RCC 7860 (cell line): ENCODE results near the gene TRIM9.

ENCODE experiments used
- DNase-seq: peaks from one replicate; pipeline ENCODE4 v3.0.0-alpha.2; 2015; ENCODE audit warnings: low spot score
- FAIRE-seq: peaks from 2 replicates; lab custom pipeline; 2012; peaks lifted over from hg19 to GRCh38; lab: Jason Lieb, UNC

The TRIM9 gene

DNA sequence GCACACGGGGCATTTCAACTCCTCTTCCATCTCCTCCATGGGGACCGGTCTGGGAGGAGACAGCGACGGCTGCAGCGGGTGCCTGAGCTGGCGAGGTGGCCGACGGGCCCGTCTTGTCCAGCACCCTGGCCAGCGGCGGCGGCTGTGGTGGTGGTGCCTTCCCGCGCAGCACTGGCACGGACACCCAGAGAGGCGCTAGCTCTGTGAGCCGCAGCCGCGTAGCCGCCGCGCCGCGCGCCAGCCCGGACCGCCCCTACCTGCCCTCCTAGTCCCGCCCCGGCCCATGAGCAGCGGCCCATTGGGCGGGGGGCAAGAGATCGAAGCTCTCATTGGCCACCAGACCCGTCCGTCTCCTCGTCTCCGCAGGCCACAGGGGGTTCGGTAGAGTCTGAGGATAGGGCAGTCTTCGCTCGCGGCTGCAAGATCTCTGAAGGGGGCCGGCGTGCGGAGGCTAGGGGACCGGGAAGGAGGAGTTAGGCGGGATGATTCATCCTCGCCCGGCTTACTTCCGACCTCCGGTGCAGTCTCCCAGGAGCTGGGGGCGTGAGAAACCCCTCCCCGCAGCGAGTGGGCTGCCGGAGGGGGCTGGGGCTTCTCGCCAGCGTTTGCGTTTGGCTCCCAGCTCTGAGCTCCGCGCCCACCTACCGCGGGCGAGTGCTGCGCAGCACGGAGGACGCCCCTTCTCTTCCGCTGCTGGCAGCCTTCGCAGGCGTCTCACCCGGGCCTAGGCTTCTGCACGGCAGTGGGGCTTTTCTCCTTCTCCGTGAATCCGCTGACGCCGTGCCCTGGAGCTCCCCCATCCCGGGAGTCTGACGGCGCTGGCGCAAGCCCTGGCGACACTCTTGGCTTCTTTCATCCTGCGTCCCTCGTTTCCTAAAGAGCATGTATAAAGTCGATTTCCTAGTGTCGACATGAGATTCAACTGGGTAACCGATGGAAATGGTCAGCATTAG, at the start of gene TRIM9:
Gene TRIM9, minus strand, starts transcription at position 205 of the 953 bp plus-strand sequence. Its CDS starts 166 bp downstream, at position 39.
- peak; percentile 92 for DNase-seq
- peak; percentile 74 for FAIRE-seq

- FAIRE-seq (no peak), DNase-seq (no peak)
These were observed 46.0 kb upstream of the TRIM9 start for GRCh38 chr14:51140856-51141255.

DNA sequence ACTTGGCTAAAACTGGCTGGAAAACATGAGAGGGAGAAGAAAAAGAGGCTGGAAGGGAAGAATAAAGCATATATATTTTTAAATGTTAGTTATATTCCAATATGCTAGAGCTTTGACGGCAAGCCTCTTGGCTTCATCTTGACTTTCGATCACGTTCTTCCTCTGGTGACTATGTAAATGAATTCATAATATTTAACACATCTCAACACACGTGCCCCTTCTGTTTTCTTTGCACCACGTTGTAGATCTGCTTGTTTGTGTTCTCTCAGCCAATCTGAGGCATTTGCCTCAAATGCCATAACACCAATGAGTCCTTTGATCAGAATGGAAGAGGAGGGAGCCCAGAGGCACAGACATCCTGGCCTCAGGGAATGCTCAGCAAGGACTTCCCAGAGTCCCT, 45.4 kb upstream of the TRIM9 start:
- no peak for DNase-seq
- no peak for FAIRE-seq

GRCh38 chr14:51139121-51139681, 44.3 kb upstream of the TRIM9 start:
- FAIRE-seq (no peak), DNase-seq (no peak)

DNA sequence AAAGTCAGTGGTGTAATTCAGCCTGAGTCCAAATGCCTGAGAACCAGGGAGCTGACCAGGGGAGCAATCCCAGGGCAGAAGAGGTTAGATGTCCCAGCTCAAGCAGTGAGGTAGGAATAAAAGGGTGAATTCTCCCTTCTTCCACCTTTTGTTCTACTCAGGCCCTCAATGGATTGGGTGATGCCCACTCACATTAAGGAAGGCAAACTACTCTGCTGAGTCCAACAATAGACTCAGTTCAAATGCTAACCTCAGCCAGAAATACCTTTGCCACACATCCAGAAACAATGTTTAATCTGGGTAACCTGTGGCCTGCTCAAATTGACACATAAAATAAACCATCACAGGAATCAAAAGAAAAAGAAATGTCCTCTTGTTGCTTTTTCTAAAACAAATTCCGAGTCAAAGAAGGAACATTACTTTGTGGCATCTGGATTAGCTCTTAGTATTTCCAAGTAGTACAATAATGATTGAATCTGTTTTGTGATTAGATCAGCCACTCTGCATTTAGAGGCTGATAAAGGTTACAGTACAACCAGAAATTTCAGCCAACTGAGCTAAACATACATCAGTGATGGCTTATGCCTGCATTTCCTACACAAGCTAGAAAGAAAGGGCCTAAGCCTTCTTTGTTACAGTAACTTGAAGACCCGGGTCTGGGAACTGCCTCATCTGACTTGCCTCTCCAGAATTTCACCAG, 43.6 kb upstream of the TRIM9 start:
- no peak for FAIRE-seq
- DNase-seq: no peak

- DNase-seq (no peak), FAIRE-seq (no peak)
These were observed 36.6 kb upstream of the TRIM9 start for GRCh38 chr14:51131516-51131915.

GRCh38 chr14:51129130-51129529, 34.2 kb upstream of the TRIM9 start:
- FAIRE-seq (no peak), DNase-seq (no peak)

DNA sequence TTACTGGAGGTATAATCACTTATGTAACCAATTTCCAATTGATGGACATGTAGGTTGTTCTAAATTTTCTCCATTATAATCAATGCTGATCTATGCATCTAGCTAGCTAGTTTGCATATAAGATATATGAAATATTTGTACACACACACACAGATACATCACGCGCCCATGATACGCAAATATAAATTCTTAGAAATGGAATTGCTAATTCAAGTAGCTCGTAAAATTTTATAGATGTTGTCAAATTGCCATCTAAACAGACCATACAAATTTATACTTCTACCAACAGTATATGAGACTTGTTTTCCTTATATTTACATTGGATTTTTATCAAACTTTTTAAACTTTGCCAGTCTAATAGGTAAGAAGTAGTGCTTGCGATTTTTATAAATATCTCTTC, 29.1 kb upstream of the TRIM9 start:
- FAIRE-seq (no peak), DNase-seq (no peak)

DNA sequence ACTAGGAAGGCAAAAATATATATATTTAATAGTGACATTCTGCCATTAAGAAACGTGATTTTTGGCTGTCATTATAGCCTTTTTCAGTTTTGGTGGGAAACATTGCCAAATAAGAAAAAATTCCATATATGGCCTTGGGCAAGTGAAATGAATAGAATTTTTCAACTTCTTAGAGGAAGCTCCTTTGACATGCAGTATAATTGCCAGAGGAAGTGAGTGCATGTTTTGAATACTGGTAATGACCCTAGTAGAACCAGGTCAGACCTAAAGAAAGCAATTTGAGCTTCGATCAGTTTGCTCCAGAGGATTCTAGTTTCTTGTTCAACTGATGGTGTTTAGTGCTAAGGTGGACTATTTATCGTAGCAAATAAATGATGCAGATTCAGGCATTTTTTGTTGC, 26.2 kb upstream of the TRIM9 start:
- no peak for DNase-seq
- FAIRE-seq: no peak

DNA sequence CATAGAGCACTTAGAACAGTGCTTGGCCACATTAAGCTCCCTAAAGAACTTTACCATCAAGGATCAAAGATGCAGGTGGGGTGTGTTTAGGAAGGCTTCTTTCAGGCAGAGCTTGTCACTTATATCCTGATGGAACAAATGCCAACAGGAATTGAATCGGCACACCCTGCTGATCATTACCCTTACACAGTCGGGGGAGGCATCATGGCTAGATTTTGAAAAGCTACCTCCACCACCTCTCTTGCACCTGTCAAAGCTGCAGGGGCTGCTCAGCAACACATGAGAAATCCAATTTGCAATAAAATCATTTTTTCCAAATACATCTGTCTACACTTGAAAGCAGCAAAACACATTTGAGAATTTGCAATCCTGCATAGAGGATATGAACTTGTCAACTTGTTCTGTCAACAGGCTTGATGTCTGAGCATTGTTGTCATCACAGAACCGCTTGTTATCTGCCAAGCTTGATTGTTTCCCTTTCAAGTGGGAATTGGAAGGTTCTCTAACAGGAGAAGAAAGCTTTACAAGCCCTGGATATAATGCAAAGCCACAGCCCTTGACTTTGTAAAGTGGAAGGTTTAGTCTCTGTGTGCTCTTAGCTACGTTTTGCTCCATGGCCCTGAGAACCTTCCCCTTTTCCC, 24.6 kb upstream of the TRIM9 start:
- FAIRE-seq (no peak), DNase-seq (no peak)

GRCh38 chr14:51118993-51119392, 24.1 kb upstream of the TRIM9 start:
- FAIRE-seq: no peak
- no peak for DNase-seq

GRCh38 chr14:51117593-51117992, 22.7 kb upstream of the TRIM9 start:
- no peak for FAIRE-seq
- DNase-seq: no peak

DNA sequence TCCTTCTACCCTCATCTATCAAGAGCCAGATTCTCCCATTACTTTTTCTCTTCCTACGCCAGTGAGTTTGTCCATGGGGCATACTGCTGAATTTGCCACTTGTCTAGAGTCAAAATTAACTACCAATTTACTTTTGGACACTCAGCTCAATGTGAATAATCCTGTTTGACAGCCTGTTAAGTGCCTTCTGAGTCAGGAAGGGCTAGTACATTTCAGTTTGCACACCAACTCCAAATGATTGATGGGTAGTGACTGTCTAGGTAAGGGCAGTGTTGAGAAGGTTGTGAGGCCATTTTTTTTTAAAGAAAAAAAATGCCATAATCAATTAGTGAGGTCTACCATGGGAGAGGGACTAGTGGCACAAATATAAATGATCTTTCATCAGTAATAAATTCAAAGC, 21.8 kb upstream of the TRIM9 start:
- no peak for FAIRE-seq
- no peak for DNase-seq

GRCh38 chr14:51109651-51110050, 14.7 kb upstream of the TRIM9 start:
- DNase-seq (no peak), FAIRE-seq (no peak)

DNA sequence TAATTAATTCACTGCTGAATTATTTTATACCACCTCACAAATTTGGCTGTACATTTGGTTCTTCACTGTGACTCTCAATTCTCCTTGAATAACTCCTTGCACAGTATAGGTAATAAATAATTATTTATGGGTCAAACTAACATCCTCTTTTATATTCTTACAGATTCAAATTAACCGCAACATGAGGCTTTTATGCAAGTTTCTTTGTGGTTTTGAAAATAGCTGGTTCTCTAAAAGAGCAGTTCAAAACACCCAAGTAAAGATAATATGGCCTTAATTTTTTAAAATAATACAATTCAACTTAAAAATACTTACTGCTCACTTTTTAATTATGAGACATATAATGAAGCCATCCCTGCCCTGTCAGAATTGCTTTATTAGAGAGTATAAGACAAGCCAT, 12.9 kb upstream of the TRIM9 start:
- no peak for FAIRE-seq
- DNase-seq: no peak

DNA sequence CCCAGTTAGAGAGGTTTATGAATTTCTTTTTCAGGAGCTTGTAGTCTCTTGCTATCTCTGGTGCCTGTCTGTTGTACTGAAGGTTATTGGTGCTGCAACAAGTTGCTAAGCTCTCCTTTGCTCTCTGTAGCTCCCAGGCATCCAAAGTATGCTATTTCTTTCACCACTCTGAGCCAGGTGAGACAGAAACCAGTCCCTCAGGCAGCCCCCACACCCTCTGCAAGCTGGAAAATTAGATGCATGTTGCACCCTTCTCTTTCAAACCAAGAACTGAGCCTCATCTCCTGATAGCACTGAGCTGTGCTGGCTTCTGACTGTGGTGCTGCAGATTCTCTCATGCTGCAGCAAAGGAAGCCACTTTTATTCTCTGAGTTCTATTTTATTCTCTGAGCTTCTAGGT, 9.6 kb upstream of the TRIM9 start:
- FAIRE-seq (no peak), DNase-seq (no peak)

DNA sequence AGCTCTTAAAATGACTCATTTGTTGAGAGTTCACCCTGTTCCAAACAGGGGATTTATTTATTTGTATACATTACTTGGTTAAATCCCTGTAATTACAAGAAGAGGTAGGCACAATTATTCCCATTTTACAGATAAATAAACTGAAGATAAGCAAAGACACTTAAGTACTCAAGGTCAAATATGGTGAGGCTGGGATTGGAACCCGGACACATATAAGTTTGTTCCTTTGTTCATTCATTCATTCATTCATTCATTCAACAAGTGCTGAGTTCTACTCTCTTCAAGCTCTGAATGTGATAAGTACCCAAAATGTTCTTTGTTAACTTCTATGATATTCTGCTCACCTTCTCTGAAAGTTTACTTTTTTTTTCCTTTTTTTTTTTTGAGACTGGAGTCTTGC, 2.4 kb upstream of the TRIM9 start:
- DNase-seq (no peak), FAIRE-seq (no peak)

DNA sequence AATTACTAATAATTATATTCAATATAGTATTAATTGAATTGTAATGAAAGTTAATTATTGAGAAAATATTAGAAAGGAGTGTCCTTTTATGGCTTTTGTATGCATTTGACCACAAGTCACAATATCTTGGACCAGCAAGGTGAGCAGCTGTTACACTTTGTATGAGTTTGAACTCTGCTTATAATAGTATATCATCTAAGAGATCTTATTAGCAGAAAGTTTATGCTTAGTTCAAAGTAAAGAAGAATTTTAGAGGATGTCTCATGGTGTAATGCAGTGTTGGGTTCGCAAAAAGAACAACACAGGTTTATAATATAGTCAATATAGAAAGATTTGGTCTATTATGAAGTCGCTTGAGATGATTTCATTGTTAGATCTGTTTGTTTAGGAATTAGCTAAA, 2.0 kb upstream of the TRIM9 start:
- FAIRE-seq (no peak), DNase-seq (no peak)

GRCh38 chr14:51095854-51096823, 1.2 kb upstream of the TRIM9 start:
- FAIRE-seq: no peak

GRCh38 chr14:51094282-51094821, 553 bp downstream of the TRIM9 start:
- DNase-seq (no peak), FAIRE-seq (no peak)

More at GRCh38 chr14:51095854-51096823, 1.2 kb upstream of the TRIM9 start:
- DNase-seq: peak; percentile 47
